Upper lobe of left lung (tissue), 4 donors: ENCODE data around the gene KRTAP5-6.

Experiments used
- CTCF ChIP-seq, 6 experiments: fragments of 450-650 bp in 4 of 6; fragments of 200-600 bp in 2 of 6; sonication (generic) in 2 of 6; IDR thresholded peaks; one replicate each; pipeline ENCODE4 v1.5.1; 2016 to 2019; ENCODE audit warnings: antibody characterized with exemption in 6 of 6
- EP300 ChIP-seq, 4 donors: sonication (generic); formaldehyde crosslinking; IDR thresholded peaks; one replicate each; pipeline ENCODE4 v1.5.1; 2017; ENCODE audit warnings: antibody characterized with exemption in 4 of 4, control low read depth in 2 of 4
- POLR2AphosphoS5 ChIP-seq, 2 donors: sonication (generic); formaldehyde crosslinking; IDR thresholded peaks; one replicate each; pipeline ENCODE4 v1.5.1; 2017; ENCODE audit warnings: antibody characterized with exemption in 2 of 2

GRCh38 chr11:1732418-1733008 lies 35.5 kb downstream of the KRTAP5-6 start:
- TF ChIP-seq CTCF (IDR thresholded peaks at IDR 0.05) = no peak
- TF ChIP-seq POLR2AphosphoS5 (IDR thresholded peaks at IDR 0.05) = no peak
- TF ChIP-seq EP300 (IDR thresholded peaks at IDR 0.05) = no peak
